ENCODE measurements around the gene TESK2. TPM values are rescaled to one million over a fixed set of nuclear protein-coding genes. Genes with fewer than 3 reads are reported as not detected.

TESK2 gene
- total RNA-seq, 2 donors from 2014 or later: 2.8 to 3.5 TPM

DNA sequence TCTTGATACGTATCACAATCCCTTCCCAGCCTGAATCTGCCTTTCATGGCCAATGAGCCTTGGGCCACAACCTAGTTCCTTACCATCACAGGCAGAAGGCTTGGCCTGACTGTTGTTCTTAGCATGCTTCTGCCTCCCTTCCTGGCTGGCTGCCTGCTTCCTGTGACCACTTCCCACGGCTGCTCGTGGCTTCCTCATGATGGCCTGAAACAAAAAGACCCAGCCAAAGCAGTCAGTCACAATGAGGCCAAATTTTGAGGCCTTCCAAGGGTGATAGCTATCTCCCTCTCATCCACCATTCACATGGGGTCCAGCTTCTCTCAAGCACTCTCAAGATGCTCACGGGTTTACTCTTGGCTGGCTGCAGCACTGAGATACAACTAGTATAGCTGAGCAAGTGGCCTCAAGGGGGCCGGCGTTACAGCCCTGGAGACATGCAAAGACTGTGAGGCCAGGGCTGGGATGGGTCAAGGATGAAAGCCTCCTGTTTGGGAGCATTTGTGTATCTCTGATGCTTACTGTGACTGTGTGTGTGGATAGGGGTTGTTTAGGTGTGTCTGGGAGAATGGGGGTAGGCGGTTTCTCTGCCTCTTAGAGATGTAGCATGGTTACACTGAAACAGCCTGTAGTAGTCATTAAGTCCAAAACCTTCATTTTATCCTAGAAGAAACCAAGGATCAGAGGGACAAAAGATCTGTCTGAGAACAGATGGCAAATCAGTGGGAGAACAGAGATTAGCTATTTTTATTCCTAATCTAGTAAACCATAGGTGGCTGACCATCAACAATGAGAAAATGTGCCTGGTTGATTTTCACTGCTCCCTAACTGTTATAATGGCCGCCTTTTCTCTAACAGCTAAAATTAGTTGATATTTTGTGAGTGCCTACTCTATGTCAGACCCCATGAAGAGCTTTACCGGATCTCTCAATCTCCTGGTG lies 156.4 kb downstream of the TESK2 start:
- Histone ChIP-seq H3K36me3 (peaks cover 24% of the 10 kb centered on the region), H3K4me3 (no peak overlapping the region), H3K9me3 (no peaks in the 10 kb centered on the region), H3K4me1 (peaks cover 0 to 11% of the 10 kb centered on the region in 2 donors), H3K27me3 (no peaks in the 10 kb centered on the region), H3K27ac (no peak overlapping the region)
- no peak for DNase-seq (ENCODE audit: low spot score)
- TF ChIP-seq, protein P1, sequence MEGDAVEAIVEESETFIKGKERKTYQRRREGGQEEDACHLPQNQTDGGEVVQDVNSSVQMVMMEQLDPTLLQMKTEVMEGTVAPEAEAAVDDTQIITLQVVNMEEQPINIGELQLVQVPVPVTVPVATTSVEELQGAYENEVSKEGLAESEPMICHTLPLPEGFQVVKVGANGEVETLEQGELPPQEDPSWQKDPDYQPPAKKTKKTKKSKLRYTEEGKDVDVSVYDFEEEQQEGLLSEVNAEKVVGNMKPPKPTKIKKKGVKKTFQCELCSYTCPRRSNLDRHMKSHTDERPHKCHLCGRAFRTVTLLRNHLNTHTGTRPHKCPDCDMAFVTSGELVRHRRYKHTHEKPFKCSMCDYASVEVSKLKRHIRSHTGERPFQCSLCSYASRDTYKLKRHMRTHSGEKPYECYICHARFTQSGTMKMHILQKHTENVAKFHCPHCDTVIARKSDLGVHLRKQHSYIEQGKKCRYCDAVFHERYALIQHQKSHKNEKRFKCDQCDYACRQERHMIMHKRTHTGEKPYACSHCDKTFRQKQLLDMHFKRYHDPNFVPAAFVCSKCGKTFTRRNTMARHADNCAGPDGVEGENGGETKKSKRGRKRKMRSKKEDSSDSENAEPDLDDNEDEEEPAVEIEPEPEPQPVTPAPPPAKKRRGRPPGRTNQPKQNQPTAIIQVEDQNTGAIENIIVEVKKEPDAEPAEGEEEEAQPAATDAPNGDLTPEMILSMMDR (IDR thresholded peaks at IDR 0.05): no peak

DNA sequence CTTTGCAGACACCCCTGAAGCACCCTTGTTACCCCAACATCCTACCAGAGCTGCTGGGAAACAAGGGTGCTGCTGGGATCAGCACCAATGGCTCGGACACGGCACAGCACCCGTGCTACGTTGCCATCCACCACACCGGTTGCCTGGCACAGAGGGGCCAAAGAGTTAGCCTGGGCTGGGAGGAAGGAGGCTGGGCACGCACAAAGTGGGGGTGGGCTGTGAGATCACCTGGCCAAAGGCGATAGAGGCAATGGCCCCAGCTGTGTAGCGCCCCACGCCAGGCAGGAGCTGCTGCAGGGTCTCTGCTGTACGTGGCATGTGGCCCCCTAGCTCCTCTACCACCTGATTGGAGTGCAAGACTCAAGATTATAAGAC lies 158.6 kb downstream of the TESK2 start:
- H3K27ac ChIP-seq: no peak overlapping the region
- TF ChIP-seq, protein P1 (IDR thresholded peaks at IDR 0.05): no peak
- H3K36me3 ChIP-seq: peaks cover 24% of the 10 kb centered on the region
- H3K4me1 ChIP-seq: peaks cover 0 to 16% of the 10 kb centered on the region in 2 donors
- H3K4me3 ChIP-seq: no peak overlapping the region
- H3K9me3 ChIP-seq: no peaks in the 10 kb centered on the region
- no peaks in the 10 kb centered on the region for H3K27me3 ChIP-seq
- no peak for DNase-seq (ENCODE audit: low spot score)

DNA sequence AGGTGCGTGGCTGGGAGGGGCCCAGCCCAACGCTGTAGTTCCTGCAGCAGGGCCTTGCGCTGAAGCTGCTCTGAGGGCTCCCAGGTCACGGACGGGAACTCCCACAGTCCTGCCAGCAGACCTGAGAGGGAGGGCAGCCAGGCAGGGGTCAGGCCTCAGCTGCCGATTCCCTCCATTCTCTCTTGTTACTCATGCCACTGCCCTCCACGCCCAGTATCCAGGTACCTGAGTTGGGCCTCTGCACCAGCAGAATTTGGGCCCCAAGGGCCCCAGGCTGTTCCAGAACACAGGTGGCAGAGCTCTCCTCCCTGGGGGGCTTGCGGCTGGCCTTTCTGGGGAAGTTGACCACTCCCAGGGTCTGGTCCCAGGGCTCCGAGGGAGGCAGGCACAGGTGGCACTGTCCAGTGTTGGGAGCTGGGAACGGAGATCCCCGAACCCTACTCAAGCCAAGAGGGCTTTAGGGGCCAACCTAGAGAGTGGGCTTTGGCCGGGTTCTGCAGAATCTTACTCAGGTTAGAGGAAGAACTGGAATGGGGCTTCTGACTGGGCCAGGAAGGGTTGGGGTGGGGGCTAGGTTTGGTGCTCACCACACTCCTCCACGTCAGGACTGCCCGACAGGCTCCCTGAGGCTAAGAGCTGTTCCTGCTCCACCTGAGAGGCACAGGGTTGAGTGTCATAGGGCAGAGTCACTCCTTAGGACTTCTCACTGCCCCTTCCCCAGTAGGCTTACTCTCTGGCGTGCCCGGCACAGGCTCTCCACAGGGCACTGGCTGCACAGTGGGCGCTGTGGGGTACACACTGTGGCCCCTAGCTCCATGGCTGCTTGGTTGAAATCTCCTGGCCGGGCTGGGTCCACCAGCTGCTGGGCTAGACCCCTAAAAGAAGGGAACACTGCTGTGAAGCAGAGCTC lies 159.3 kb downstream of the TESK2 start:
- TF ChIP-seq, protein P1 (IDR thresholded peaks at IDR 0.05): no peak
- peaks cover 0 to 22% of the 10 kb centered on the region in 2 donors for H3K4me1 ChIP-seq
- H3K36me3 ChIP-seq: peaks cover 24% of the 10 kb centered on the region
- no peak for DNase-seq (ENCODE audit: low spot score)
- H3K27me3 ChIP-seq: no peaks in the 10 kb centered on the region
- no peak overlapping the region for H3K27ac ChIP-seq
- H3K9me3 ChIP-seq: no peaks in the 10 kb centered on the region
- no peak overlapping the region for H3K4me3 ChIP-seq

DNA sequence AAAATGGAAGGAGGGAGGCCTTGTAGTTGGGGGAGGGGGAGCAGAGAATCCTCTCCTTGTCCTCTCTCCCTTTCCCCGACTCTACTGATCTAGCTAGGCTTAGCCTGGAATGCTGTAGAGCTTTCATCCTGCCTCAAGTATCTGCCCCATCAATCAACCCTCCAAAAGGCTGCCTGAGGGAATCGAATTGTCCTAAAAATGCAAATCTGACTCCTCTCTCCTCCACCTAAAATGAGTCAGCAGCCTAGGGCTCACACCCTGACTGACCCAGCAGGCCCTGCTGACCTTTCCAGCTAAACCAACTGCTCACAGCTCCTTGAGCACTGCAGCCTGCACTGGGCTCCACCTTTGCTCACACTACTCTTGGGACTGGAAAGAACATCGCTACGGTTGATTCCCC lies 161.5 kb downstream of the TESK2 start:
- TF ChIP-seq, protein P1 (IDR thresholded peaks at IDR 0.05): no peak
- no peaks in the 10 kb centered on the region for H3K27me3 ChIP-seq
- H3K36me3 ChIP-seq: peaks cover 24% of the 10 kb centered on the region
- no peaks in the 10 kb centered on the region for H3K9me3 ChIP-seq
- no peak for DNase-seq (ENCODE audit: low spot score)
- H3K4me1 ChIP-seq: peaks cover 0 to 29% of the 10 kb centered on the region in 2 donors
- H3K4me3 ChIP-seq: no peak overlapping the region
- no peak overlapping the region for H3K27ac ChIP-seq

DNA sequence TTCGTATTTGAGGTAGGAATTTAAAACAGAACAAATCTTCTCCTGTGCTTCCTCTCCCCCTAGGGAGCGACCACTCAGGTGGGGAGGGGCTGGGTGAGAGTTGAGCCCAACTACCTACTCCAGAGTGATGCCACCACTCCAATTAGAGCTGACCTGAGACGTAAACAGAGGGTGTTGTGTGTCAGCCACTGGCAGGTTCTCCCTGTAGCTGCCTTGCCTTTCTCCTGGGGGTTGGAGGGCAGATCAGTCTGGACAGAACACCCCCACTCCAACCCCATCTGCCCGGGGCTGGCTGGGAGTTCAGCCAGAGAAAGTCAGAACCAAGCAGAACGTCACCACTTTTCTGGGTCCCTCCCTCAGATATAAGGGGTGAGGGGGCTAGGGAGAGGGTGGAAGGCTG lies 162.3 kb downstream of the TESK2 start:
- H3K36me3 ChIP-seq: peaks cover 19% of the 10 kb centered on the region
- no peaks in the 10 kb centered on the region for H3K9me3 ChIP-seq
- DNase-seq (ENCODE audit: low spot score): no peak
- no peak overlapping the region for H3K4me3 ChIP-seq
- no peak overlapping the region for H3K27ac ChIP-seq
- TF ChIP-seq, protein P1 (IDR thresholded peaks at IDR 0.05): no peak
- no peaks in the 10 kb centered on the region for H3K27me3 ChIP-seq
- H3K4me1 ChIP-seq: peaks cover 0 to 21% of the 10 kb centered on the region in 2 donors

Measured in right atrium auricular region (tissue), 2 donors.